Measurements from ENCODE around the gene SORBS1. TPM values are rescaled to one million over a fixed set of nuclear protein-coding genes. Genes with fewer than 3 reads are reported as not detected.

SORBS1 gene
- total RNA-seq (2022; extraction: Qiagen RNA extraction): 0.35 to 0.62 TPM (median 0.47 TPM) in 5 replicates

DNA sequence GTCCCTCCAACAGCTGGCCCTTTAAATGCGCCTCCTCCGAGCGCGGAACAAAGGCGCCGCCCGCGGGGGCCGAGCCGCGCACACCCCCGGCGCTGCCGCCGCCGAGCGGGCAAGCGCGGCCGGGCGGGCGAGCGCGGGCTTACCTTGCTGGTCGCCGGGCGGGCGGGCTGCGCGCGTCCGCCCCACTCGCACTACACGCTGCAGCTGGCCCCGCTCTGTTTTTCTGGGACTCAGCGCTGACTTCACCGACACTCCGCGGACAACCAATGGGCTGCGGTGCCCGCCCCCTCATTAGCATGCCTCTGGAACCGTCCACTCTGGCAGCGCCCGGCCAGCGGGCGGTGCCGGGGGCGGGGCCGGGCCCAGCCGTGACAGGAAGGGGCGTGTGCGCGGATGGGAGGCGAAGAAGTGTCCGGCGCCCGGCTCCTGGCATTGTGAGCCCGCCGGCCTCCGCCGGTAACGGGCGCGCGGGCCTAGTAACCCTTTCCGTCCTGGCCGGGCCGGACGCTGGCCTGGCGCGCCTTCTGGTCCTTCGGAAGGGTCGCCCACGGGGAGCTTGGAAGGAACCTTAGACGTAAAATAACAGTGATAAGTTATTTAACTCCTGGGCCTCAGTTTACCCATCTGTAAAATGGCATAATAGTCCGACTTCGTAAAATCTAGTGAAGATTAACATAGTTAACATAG lies at the start of gene SORBS1:
Gene SORBS1, minus strand, starts transcription at position 195 of the 687 bp plus-strand sequence. CDS start 120,236 bp downstream, outside the sequence.

DNA sequence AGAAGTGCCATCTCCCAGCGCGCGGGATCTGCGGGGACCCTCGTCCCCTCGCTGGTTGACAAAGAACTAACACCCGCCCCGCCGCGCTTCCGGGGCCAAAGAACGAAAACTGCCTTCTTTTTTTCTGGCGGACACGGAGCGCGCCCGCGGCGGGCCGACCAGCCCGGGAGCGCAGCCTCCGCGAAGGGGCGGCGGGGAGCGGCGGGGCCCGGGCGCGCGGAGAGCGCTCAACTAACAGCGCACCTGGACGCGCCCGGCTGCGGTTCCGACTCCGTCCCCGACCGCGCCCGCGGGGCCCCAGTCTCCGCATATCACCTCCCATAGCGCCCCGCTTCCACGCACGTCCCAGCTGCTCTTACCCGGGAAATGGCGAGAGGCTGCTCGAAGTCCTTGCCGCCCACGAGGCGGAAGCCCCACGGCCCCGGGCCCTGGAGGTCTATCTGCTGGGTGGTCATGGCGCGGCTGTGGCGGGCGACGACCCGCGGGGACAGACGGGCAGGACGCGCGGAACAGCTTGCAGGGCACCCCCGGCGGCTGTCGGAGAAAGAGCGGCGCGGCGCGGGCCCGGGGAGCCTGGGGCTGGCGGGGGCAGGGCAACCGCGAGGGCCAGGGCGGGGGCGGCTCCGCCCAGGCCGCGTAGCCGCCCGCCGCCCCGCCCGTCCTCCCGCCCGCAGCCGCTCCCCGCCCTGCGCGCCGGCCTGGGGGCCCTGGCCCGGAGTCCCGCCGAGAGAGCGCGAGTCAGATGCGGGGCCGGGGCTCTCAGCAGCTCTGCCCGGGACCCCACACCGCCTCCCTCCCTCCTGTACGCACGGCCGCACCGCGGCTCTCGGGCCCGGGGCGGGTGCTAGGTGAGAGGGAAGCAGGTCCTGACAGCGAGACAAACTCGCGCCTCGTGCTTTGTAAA lies 270.5 kb downstream of the SORBS1 start, which contains the start of gene PDLIM1:
Gene PDLIM1, minus strand, starts transcription at position 543 of the 904 bp plus-strand sequence. Its CDS starts 88 bp downstream, at position 455.

Other genes with a start within 250 kb of the SORBS1 start
- 44.3 to 47.3 TPM (median 46.5 TPM) in 5 replicates for gene ALDH18A1, start 95.3 kb upstream of the SORBS1 start, total RNA-seq (2022; extraction: Qiagen RNA extraction)
- 40.7 to 43.5 TPM (median 43.4 TPM) in 5 replicates for gene TCTN3, start 132.6 kb upstream of the SORBS1 start, total RNA-seq (2022; extraction: Qiagen RNA extraction)
- gene ENTPD1, start 194.8 kb upstream of the SORBS1 start, total RNA-seq (2022; extraction: Qiagen RNA extraction): 0.15 TPM in 1 of 5 replicates, not detected in the others